Esophagus muscularis mucosa (tissue), 3 donors: ENCODE data around the gene AHCYL1.

ENCODE experiments used
- CTCF ChIP-seq, 3 experiments: fragments of 200-600 bp in 2 of 3; fragments of 450-650 bp in 1 of 3; sonication (generic) in 2 of 3; IDR thresholded peaks; one replicate each; pipeline ENCODE4 v1.5.1; 2017 to 2019; ENCODE audit warnings: antibody characterized with exemption in 3 of 3, mild to moderate bottlenecking in 2 of 3, moderate library complexity in 1 of 3
- POLR2A ChIP-seq: fragments of 450-650 bp; IDR thresholded peaks from one replicate; pipeline ENCODE4 v1.6.1; 2017; ENCODE audit warnings: antibody characterized with exemption, moderate library complexity, mild to moderate bottlenecking, low read depth

DNA sequence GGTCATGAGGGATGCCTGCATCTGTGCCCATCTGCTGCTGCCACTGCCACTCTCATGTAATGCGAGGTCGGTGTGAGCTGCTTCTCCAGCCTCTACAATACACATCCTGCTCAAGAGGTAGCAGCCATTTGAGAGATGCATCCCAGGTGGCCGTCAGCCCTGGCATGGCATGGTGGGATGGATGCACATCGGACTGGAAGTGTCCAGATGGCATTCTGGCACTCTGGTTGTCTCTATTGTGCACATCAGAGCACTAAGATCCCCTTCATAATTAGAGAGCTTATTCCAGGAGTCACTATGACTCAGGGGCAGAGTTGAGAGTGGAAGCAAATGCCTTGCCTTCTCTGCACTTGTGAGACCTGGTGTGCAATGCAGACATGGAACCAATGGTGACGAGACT lies 53.7 kb downstream of the AHCYL1 start:
- TF ChIP-seq CTCF (IDR thresholded peaks at IDR 0.05), result no peak
- no peak for TF ChIP-seq POLR2A
